ENCODE data around the gene COL4A2.
"Not testable (repeated sequence)": the region's sequence is repeated elsewhere in the genome, so short reads cannot be mapped to it uniquely, and the experiment has no call there.

The COL4A2 gene

GRCh38 chr13:110310541-110311442 is 3.7 kb downstream of the COL4A2 start:
- in situ Hi-C loops (cut with MboI; ENCODE audit: low sequenced_read_pairs), result no loop called here
- H3K4me3 ChIP-seq, result no peak overlapping the region
- H3K4me1 ChIP-seq, result no peaks in the 10 kb centered on the region
- H3K36me3 ChIP-seq (replicated peaks), result no peaks in the 10 kb centered on the region
- H3K27me3 ChIP-seq (ENCODE audit: low read depth), result no peaks in the 10 kb centered on the region
- DNase-seq (ENCODE audit: low spot score in 2 of 2), result no peak
- H3K9me3 ChIP-seq, result no peaks in the 10 kb centered on the region

GRCh38 chr13:110311443-110312338 is 4.6 kb downstream of the COL4A2 start:
- Histone ChIP-seq H3K4me3 (no peak overlapping the region), H3K27me3 (ENCODE audit: low read depth) (no peaks in the 10 kb centered on the region), H3K36me3 (replicated peaks) (no peaks in the 10 kb centered on the region), H3K9me3 (no peaks in the 10 kb centered on the region), H3K4me1 (no peaks in the 10 kb centered on the region)
- in situ Hi-C loops (cut with MboI; ENCODE audit: low sequenced_read_pairs), result no loop called here
- DNase-seq (ENCODE audit: low spot score in 2 of 2), result no peak

- no peak for DNase-seq (ENCODE audit: low spot score in 2 of 2)
- Histone ChIP-seq H3K27me3 (ENCODE audit: low read depth) (no peaks in the 10 kb centered on the region), H3K9me3 (no peaks in the 10 kb centered on the region), H3K4me1 (no peaks in the 10 kb centered on the region), H3K4me3 (no peak overlapping the region), H3K36me3 (replicated peaks) (no peaks in the 10 kb centered on the region)
- in situ Hi-C loops (cut with MboI; ENCODE audit: low sequenced_read_pairs), result no loop called here
These were observed 5.4 kb downstream of the COL4A2 start for GRCh38 chr13:110312339-110313031.

- in situ Hi-C loops (cut with MboI; ENCODE audit: low sequenced_read_pairs); H3K27me3 ChIP-seq (ENCODE audit: low read depth); H3K4me3 ChIP-seq; H3K9me3 ChIP-seq; H3K36me3 ChIP-seq (replicated peaks); H3K4me1 ChIP-seq; DNase-seq (ENCODE audit: low spot score in 2 of 2): not testable (repeated sequence)
These were observed 6.2 kb downstream of the COL4A2 start for GRCh38 chr13:110313261-110313660.

- H3K27me3 ChIP-seq (ENCODE audit: low read depth); H3K36me3 ChIP-seq (replicated peaks); H3K4me1 ChIP-seq; H3K9me3 ChIP-seq; H3K4me3 ChIP-seq; DNase-seq (ENCODE audit: low spot score in 2 of 2); in situ Hi-C loops (cut with MboI; ENCODE audit: low sequenced_read_pairs): not testable (repeated sequence)
These were observed 6.6 kb downstream of the COL4A2 start for GRCh38 chr13:110313733-110314132.

GRCh38 chr13:110314516-110315245 is 7.6 kb downstream of the COL4A2 start:
- in situ Hi-C loops (cut with MboI; ENCODE audit: low sequenced_read_pairs), result no loop called here
- no peaks in the 10 kb centered on the region for H3K4me1 ChIP-seq

GRCh38 chr13:110316196-110316595 is 9.1 kb downstream of the COL4A2 start:
- DNase-seq (ENCODE audit: low spot score in 2 of 2), result no peak
- H3K36me3 ChIP-seq (replicated peaks), result no peaks in the 10 kb centered on the region
- no peaks in the 10 kb centered on the region for H3K27me3 ChIP-seq (ENCODE audit: low read depth)

More at GRCh38 chr13:110314516-110315245, 7.6 kb downstream of the COL4A2 start:
- no peaks in the 10 kb centered on the region for H3K36me3 ChIP-seq (replicated peaks)
- H3K4me3 ChIP-seq, result no peak overlapping the region
- H3K27me3 ChIP-seq (ENCODE audit: low read depth), result no peaks in the 10 kb centered on the region
- DNase-seq (ENCODE audit: low spot score in 2 of 2), result no peak
- H3K9me3 ChIP-seq, result no peaks in the 10 kb centered on the region

GRCh38 chr13:110317093-110317492 is 10.0 kb downstream of the COL4A2 start:
- Histone ChIP-seq H3K4me1 (no peaks in the 10 kb centered on the region), H3K36me3 (replicated peaks) (no peaks in the 10 kb centered on the region), H3K9me3 (no peaks in the 10 kb centered on the region), H3K27me3 (ENCODE audit: low read depth) (no peaks in the 10 kb centered on the region), H3K4me3 (no peak overlapping the region)
- in situ Hi-C loops (cut with MboI; ENCODE audit: low sequenced_read_pairs), result no loop called here
- DNase-seq (ENCODE audit: low spot score in 2 of 2), result no peak

More at GRCh38 chr13:110316196-110316595, 9.1 kb downstream of the COL4A2 start:
- H3K9me3 ChIP-seq, result no peaks in the 10 kb centered on the region
- no peak overlapping the region for H3K4me3 ChIP-seq
- no peaks in the 10 kb centered on the region for H3K4me1 ChIP-seq
- in situ Hi-C loops (cut with MboI; ENCODE audit: low sequenced_read_pairs), result no loop called here

- Histone ChIP-seq H3K4me3 (no peak overlapping the region), H3K36me3 (replicated peaks) (no peaks in the 10 kb centered on the region), H3K4me1 (no peaks in the 10 kb centered on the region), H3K27me3 (ENCODE audit: low read depth) (no peaks in the 10 kb centered on the region), H3K9me3 (no peaks in the 10 kb centered on the region)
- in situ Hi-C loops (cut with MboI; ENCODE audit: low sequenced_read_pairs), result no loop called here
- DNase-seq (ENCODE audit: low spot score in 2 of 2), result no peak
These were observed 10.6 kb downstream of the COL4A2 start for GRCh38 chr13:110317496-110318195.

- in situ Hi-C loops (cut with MboI; ENCODE audit: low sequenced_read_pairs), result no loop called here
- H3K4me1 ChIP-seq, result no peaks in the 10 kb centered on the region
These were observed 11.8 kb downstream of the COL4A2 start for GRCh38 chr13:110318920-110319319.

GRCh38 chr13:110319397-110319773 is 12.3 kb downstream of the COL4A2 start:
- DNase-seq (ENCODE audit: low spot score in 2 of 2), result no peak
- no peaks in the 10 kb centered on the region for H3K27me3 ChIP-seq (ENCODE audit: low read depth)
- H3K4me1 ChIP-seq, result no peaks in the 10 kb centered on the region
- no peak overlapping the region for H3K4me3 ChIP-seq
- in situ Hi-C loops (cut with MboI; ENCODE audit: low sequenced_read_pairs), result no loop called here
- H3K36me3 ChIP-seq (replicated peaks), result no peaks in the 10 kb centered on the region
- no peaks in the 10 kb centered on the region for H3K9me3 ChIP-seq

More at GRCh38 chr13:110318920-110319319, 11.8 kb downstream of the COL4A2 start:
- H3K4me3 ChIP-seq, result no peak overlapping the region
- no peaks in the 10 kb centered on the region for H3K9me3 ChIP-seq
- DNase-seq (ENCODE audit: low spot score in 2 of 2), result no peak
- H3K36me3 ChIP-seq (replicated peaks), result no peaks in the 10 kb centered on the region
- H3K27me3 ChIP-seq (ENCODE audit: low read depth), result no peaks in the 10 kb centered on the region

- Histone ChIP-seq H3K4me3 (no peak overlapping the region), H3K27me3 (ENCODE audit: low read depth) (no peaks in the 10 kb centered on the region), H3K36me3 (replicated peaks) (no peaks in the 10 kb centered on the region), H3K9me3 (no peaks in the 10 kb centered on the region), H3K4me1 (no peaks in the 10 kb centered on the region)
- no peak for DNase-seq (ENCODE audit: low spot score in 2 of 2)
- in situ Hi-C loops (cut with MboI; ENCODE audit: low sequenced_read_pairs), result no loop called here
These were observed 12.9 kb downstream of the COL4A2 start for GRCh38 chr13:110319774-110320509.
